H9 (cell line): ENCODE measurements around the gene C3orf38. TPM values are rescaled to one million over a fixed set of nuclear protein-coding genes. Genes with fewer than 3 reads are reported as not detected.
"Not testable (repeated sequence)": the region's sequence is repeated elsewhere in the genome, so short reads cannot be mapped to it uniquely, and the experiment has no call there.

Experiments used
- DNase-seq: peaks from one replicate; pipeline ENCODE4 v3.0.0-alpha.2; 2017
- H2AFZ ChIP-seq: one replicate; pipeline ENCODE4 v1.6.1; 2013; ENCODE audit warnings: mild to moderate bottlenecking, low read length, control low read depth, moderate library complexity
- H2AK5ac ChIP-seq: 2 replicates; pipeline ENCODE4 v1.6.1; 2013; ENCODE audit warnings: low read length, control low read depth, mixed read lengths; ENCODE audit not compliant: insufficient read length
- H2BK120ac ChIP-seq: one replicate; pipeline ENCODE4 v1.6.1; 2013; ENCODE audit warnings: low read depth, mild to moderate bottlenecking, low read length, control low read depth, inconsistent platforms; ENCODE audit not compliant: poor library complexity, severe bottlenecking
- H2BK12ac ChIP-seq: 2 replicates; pipeline ENCODE4 v1.6.1; 2013; ENCODE audit warnings: low read length, control low read depth, mixed read lengths, low read depth; ENCODE audit not compliant: insufficient read length
- H2BK15ac ChIP-seq: 2 replicates; pipeline ENCODE4 v1.6.1; 2013; ENCODE audit warnings: low read depth, low read length, control low read depth
- H2BK20ac ChIP-seq: one replicate; pipeline ENCODE4 v1.6.1; 2013; ENCODE audit warnings: low read depth, mild to moderate bottlenecking, low read length, control low read depth, inconsistent platforms; ENCODE audit not compliant: poor library complexity, severe bottlenecking
- H2BK5ac ChIP-seq: 2 replicates; pipeline ENCODE4 v1.6.1; 2013; ENCODE audit warnings: low read length, control low read depth, mixed read lengths; ENCODE audit not compliant: insufficient read length
- H3K14ac ChIP-seq: 2 replicates; pipeline ENCODE4 v1.6.1; 2013; ENCODE audit warnings: low read length, control low read depth; ENCODE audit not compliant: insufficient read depth
- H3K18ac ChIP-seq: 2 replicates; pipeline ENCODE4 v1.6.1; 2013; ENCODE audit warnings: low read depth, mild to moderate bottlenecking, mixed read lengths, low read length, control low read depth; ENCODE audit not compliant: insufficient read length
- H3K23ac ChIP-seq: 2 replicates; pipeline ENCODE4 v1.6.1; 2013; ENCODE audit warnings: low read length, control low read depth, mixed read lengths, low read depth; ENCODE audit not compliant: insufficient read length
- H3K23me2 ChIP-seq: 2 replicates; pipeline ENCODE4 v1.6.1; 2013; ENCODE audit warnings: low read depth, mild to moderate bottlenecking, mixed read lengths, low read length, control low read depth; ENCODE audit not compliant: insufficient read length, poor library complexity, severe bottlenecking
- H3K27ac ChIP-seq: 2 replicates; pipeline ENCODE4 v1.5.1; 2013; ENCODE audit warnings: low read length, control low read depth, mixed read lengths, low read depth; ENCODE audit not compliant: insufficient read length
- H3K27me3 ChIP-seq: 2 replicates; pipeline ENCODE4 v1.6.1; 2013; ENCODE audit warnings: low read length, control low read depth, inconsistent platforms; ENCODE audit not compliant: insufficient read depth
- H3K4ac ChIP-seq: 2 replicates; pipeline ENCODE4 v1.6.1; 2013; ENCODE audit warnings: low read depth, mild to moderate bottlenecking, control low read depth, inconsistent platforms, low read length, moderate library complexity
- H3K4me1 ChIP-seq: 2 replicates; pipeline ENCODE4 v1.6.1; 2013; ENCODE audit warnings: low read length, control low read depth, inconsistent platforms; ENCODE audit not compliant: insufficient read depth
- H3K4me2 ChIP-seq: 2 replicates; pipeline ENCODE4 v1.6.1; 2013; ENCODE audit warnings: low read length, control low read depth, mixed read lengths; ENCODE audit not compliant: insufficient read length, insufficient read depth
- H3K56ac ChIP-seq: 2 replicates; pipeline ENCODE4 v1.6.1; 2013; ENCODE audit warnings: low read depth, mild to moderate bottlenecking, mixed read lengths, low read length, control low read depth; ENCODE audit not compliant: insufficient read length
- H3K79me1 ChIP-seq: 2 replicates; pipeline ENCODE4 v1.6.1; 2013; ENCODE audit warnings: low read depth, mild to moderate bottlenecking, moderate library complexity, low read length, control low read depth, inconsistent platforms; ENCODE audit not compliant: insufficient read depth, poor library complexity, severe bottlenecking
- H3K79me2 ChIP-seq: 2 replicates; pipeline ENCODE4 v1.6.1; 2013; ENCODE audit warnings: low read length, control low read depth, inconsistent platforms; ENCODE audit not compliant: insufficient read depth
- H3K9ac ChIP-seq: 2 replicates; pipeline ENCODE4 v1.6.1; 2013; ENCODE audit warnings: low read length, control low read depth, mixed read lengths; ENCODE audit not compliant: insufficient read length; ENCODE audit errors: extremely low read depth
- H3K9me3 ChIP-seq: one replicate; pipeline ENCODE4 v1.6.1; 2013; ENCODE audit warnings: low read depth, low read length, inconsistent platforms; ENCODE audit not compliant: control insufficient read depth
- H3T11ph ChIP-seq: one replicate; pipeline ENCODE4 v1.6.1; 2013; ENCODE audit warnings: mild to moderate bottlenecking, low read length, control low read depth, inconsistent platforms
- H4K20me1 ChIP-seq: one replicate; pipeline ENCODE4 v1.6.1; 2013; ENCODE audit not compliant: control insufficient read depth, insufficient read length, insufficient read depth
- H4K5ac ChIP-seq: 2 replicates; pipeline ENCODE4 v1.6.1; 2013; ENCODE audit warnings: low read depth, mild to moderate bottlenecking, mixed read lengths, low read length, control low read depth; ENCODE audit not compliant: insufficient read length
- H4K8ac ChIP-seq: replicated peaks from 2 replicates; pipeline ENCODE4 v1.6.1; 2013; ENCODE audit warnings: low read length, control low read depth, mixed read lengths, low read depth; ENCODE audit not compliant: insufficient read length
- H4K91ac ChIP-seq: 2 replicates; pipeline ENCODE4 v1.6.1; 2013; ENCODE audit warnings: low read depth, mild to moderate bottlenecking, moderate library complexity, mixed read lengths, low read length, control low read depth; ENCODE audit not compliant: insufficient read length
- H3K27ac Mint-ChIP-seq, 3 experiments: 2 replicates in 2 of 3; 3 replicates in 1 of 3; pipeline ENCODE4 v1.8.0; 2020 to 2021; ENCODE audit warnings: mixed read lengths in 3 of 3, mild to moderate bottlenecking in 1 of 3, moderate library complexity in 1 of 3
- H3K27me3 Mint-ChIP-seq: 2 replicates; pipeline ENCODE4 v1.8.0; 2021; ENCODE audit warnings: low read depth, mild to moderate bottlenecking, moderate library complexity, mixed read lengths
- H3K36me3 Mint-ChIP-seq, 3 experiments: 2 replicates in 2 of 3; 3 replicates in 1 of 3; pipeline ENCODE4 v1.8.0; 2020 to 2021; ENCODE audit warnings: low read depth in 3 of 3, mixed read lengths in 3 of 3; ENCODE audit not compliant: insufficient read depth in 1 of 3
- H3K4me1 Mint-ChIP-seq, 2 experiments: 2 replicates each; pipeline ENCODE4 v1.8.0; 2020; ENCODE audit warnings: mixed read lengths in 2 of 2
- H3K4me3 Mint-ChIP-seq, 2 experiments: 2 replicates in 1 of 2; 3 replicates in 1 of 2; pipeline ENCODE4 v1.8.0; 2020 to 2021; ENCODE audit warnings: mild to moderate bottlenecking in 2 of 2, mixed read lengths in 2 of 2, moderate library complexity in 1 of 2
- H3K9me3 Mint-ChIP-seq, 2 experiments: 2 replicates in 1 of 2; 3 replicates in 1 of 2; pipeline ENCODE4 v1.8.0; 2020; ENCODE audit warnings: mild to moderate bottlenecking in 2 of 2, mixed read lengths in 2 of 2, moderate library complexity in 1 of 2
- CTCF ChIP-seq: fragments of 200-600 bp; sonication (generic); conservative IDR thresholded peaks from 3 replicates; pipeline ENCODE4 v1.8.0; 2021; ENCODE audit warnings: antibody characterized with exemption, mild to moderate bottlenecking
- WGBS: extraction: QIAGEN DNeasy Blood & Tissue Kit; methylation state at CpG from one replicate; pipeline ENCODE4 v1.1.7; 2013; ENCODE audit warnings: missing lambda C conversion rate, low lambda C conversion rate, mixed read lengths; ENCODE audit not compliant: insufficient read length; ENCODE audit errors: extremely low coverage; 5-methylcytosine and 5-hydroxymethylcytosine counted together
- total RNA-seq: library from RNA; stranded (reverse); gene quantifications from 2 replicates; pipeline ENCODE4 v1.2.1, GENCODE V29; 2021

The C3orf38 gene
- total RNA-seq, 1 experiment from 2014 or later: 36.6 TPM

GRCh38 chr3:88117683-88118082, 32.1 kb upstream of the C3orf38 start:
- H3K9me3 ChIP-seq: no peaks in the 10 kb centered on the region
- H4K5ac ChIP-seq: no peak overlapping the region
- H4K91ac ChIP-seq: no peak overlapping the region
- H2BK12ac ChIP-seq: no peak overlapping the region
- no peaks in the 10 kb centered on the region for H3K4me1 ChIP-seq
- H3K14ac ChIP-seq: no peak overlapping the region
- H3K4ac ChIP-seq: no peak overlapping the region
- no peak overlapping the region for H4K8ac ChIP-seq
- H3K4me3 Mint-ChIP-seq: no peak overlapping the region
- no peak for DNase-seq
- no peak overlapping the region for H3K9ac ChIP-seq
- H2BK120ac ChIP-seq: no peak overlapping the region
- H2BK5ac ChIP-seq: no peak overlapping the region
- no peak for TF ChIP-seq CTCF
- H3K23ac ChIP-seq: no peak overlapping the region
- H4K20me1 ChIP-seq: no peaks in the 10 kb centered on the region
- H3T11ph ChIP-seq: no peak overlapping the region
- no peak overlapping the region for H3K27ac Mint-ChIP-seq
- H3K79me2 ChIP-seq: no peaks in the 10 kb centered on the region
- H3K27ac ChIP-seq: no peak overlapping the region
- H2AK5ac ChIP-seq: no peak overlapping the region
- no peak overlapping the region for H3K18ac ChIP-seq
- H3K4me1 Mint-ChIP-seq: peaks cover 2% of the 10 kb centered on the region in 2 experiments
- H3K27me3 ChIP-seq: no peaks in the 10 kb centered on the region
- no peak overlapping the region for H2BK15ac ChIP-seq
- H2AFZ ChIP-seq: no peak overlapping the region
- H2BK20ac ChIP-seq: no peak overlapping the region
- WGBS: no CpG with 5 or more reads among the region's 1 CpG
- no peak overlapping the region for H3K4me2 ChIP-seq
- H3K36me3 Mint-ChIP-seq: peaks cover 0 to 4% (median 2%) of the 10 kb centered on the region in 3 experiments; a peak in 2 of 7 replicates
- no peak overlapping the region for H3K56ac ChIP-seq
- no peaks in the 10 kb centered on the region for H3K9me3 Mint-ChIP-seq
- peaks cover 3% of the 10 kb centered on the region for H3K79me1 ChIP-seq
- no peaks in the 10 kb centered on the region for H3K23me2 ChIP-seq
- H3K27me3 Mint-ChIP-seq: no peaks in the 10 kb centered on the region

- not testable (repeated sequence) for H3K9me3 Mint-ChIP-seq, H3K27me3 Mint-ChIP-seq, H2BK15ac ChIP-seq, H3K4me2 ChIP-seq, H3K36me3 Mint-ChIP-seq, H3K18ac ChIP-seq, H3K23me2 ChIP-seq, H2BK120ac ChIP-seq, DNase-seq, H3K27ac Mint-ChIP-seq, H3K9me3 ChIP-seq, H4K20me1 ChIP-seq, H3K23ac ChIP-seq, H4K5ac ChIP-seq, H3K9ac ChIP-seq, H2AK5ac ChIP-seq, H3T11ph ChIP-seq, H4K91ac ChIP-seq, H2BK5ac ChIP-seq, H3K4ac ChIP-seq, H3K27ac ChIP-seq, H3K4me1 Mint-ChIP-seq, H3K79me2 ChIP-seq, H3K4me3 Mint-ChIP-seq, H3K27me3 ChIP-seq, H4K8ac ChIP-seq, H2BK12ac ChIP-seq, H2AFZ ChIP-seq, H3K4me1 ChIP-seq, H2BK20ac ChIP-seq, H3K14ac ChIP-seq, H3K79me1 ChIP-seq, H3K56ac ChIP-seq
- no CpG with 5 or more reads among the region's 2 CpGs for WGBS
Measured at GRCh38 chr3:88118603-88119002, 31.2 kb upstream of the C3orf38 start.
